Endometrial microvascular endothelial cells (primary cell): ENCODE data around the gene CENPK. TPM values are rescaled to one million over a fixed set of nuclear protein-coding genes. Genes with fewer than 3 reads are reported as not detected.

ENCODE experiments used
- in situ Hi-C: cut with HindIII; loops from 2 replicates; pipeline ENCODE4 v1.10.0; 2017; ENCODE audit warnings: low sequenced_read_pairs, low pct_unique_long_range_greater_than_20kb; ENCODE audit errors: inconsistent ontology term
- total RNA-seq: library from RNA; depleted of rRNA; stranded (reverse); fragments of >200 nt; gene quantifications from one replicate; pipeline ENCODE4 v1.2.3, GENCODE V29; 2015; ENCODE audit errors: inconsistent ontology term

Gene CENPK
- total RNA-seq, 1 donor from 2014 or later: 22.5 TPM

- in situ Hi-C loops: loop anchor here (25.0 kb wide), 1 partner anchor 513 kb away; no protein-coding TSS in a partner anchor
Measured at GRCh38 chr5:65475336-65475735, 87.6 kb downstream of the CENPK start.

DNA sequence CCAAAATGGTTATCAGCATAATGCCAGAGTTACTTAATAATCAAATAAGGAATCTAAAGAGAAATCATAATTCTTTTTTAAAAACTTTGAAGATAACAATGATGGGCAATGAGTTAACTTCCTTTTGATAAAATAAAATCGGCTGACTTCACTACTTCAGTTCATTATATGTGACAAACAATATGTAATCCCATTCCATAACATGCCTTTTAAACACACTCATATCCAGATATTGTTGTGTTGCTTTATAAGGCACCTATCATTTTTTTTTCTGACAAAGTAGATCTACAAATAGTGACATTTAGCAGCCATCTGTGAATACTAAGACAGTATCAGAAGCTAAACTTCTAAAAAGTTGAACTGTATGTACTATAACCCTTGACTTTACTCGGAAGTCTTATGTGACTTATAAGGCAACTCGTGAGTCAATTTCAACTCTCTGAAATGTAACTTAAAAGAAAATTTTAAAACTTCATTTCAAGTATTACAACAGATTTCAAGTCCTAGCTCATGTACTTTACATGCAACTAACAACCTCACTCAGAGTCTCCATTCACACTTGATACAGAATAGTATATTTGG is 88.7 kb downstream of the CENPK start:
- in situ Hi-C loops: no loop called here

- in situ Hi-C loops: no loop called here
Measured at GRCh38 chr5:65468633-65469032, 94.3 kb downstream of the CENPK start.

Other genes starting within 250 kb of the CENPK start
- 26.0 TPM for gene ADAMTS6, start 81.2 kb downstream of the CENPK start, total RNA-seq
- 36.6 TPM for gene PPWD1, start 128 bp upstream of the CENPK start, total RNA-seq
- gene TRIM23, start 61.2 kb upstream of the CENPK start, total RNA-seq: 9.2 TPM
- 1.1 TPM for gene SHLD3, start 61.9 kb upstream of the CENPK start, total RNA-seq
- gene TRAPPC13, start 61.9 kb upstream of the CENPK start, total RNA-seq: 15.2 TPM
- 13.9 TPM for gene SGTB, start 158.9 kb upstream of the CENPK start, total RNA-seq
- 52.0 TPM for gene NLN, start 159.0 kb upstream of the CENPK start, total RNA-seq